Measurements from ENCODE around the gene APOBEC3H. TPM values are rescaled to one million over a fixed set of nuclear protein-coding genes. Genes with fewer than 3 reads are reported as not detected.

APOBEC3H gene
- total RNA-seq, 1 experiment from 2014 or later = not detected

- no peak for DNase-seq
- Histone ChIP-seq H3K4me3 (ENCODE audit: low read depth, low read length) (no peak overlapping the region), H3K9me3 (no peaks in the 10 kb centered on the region), H3K36me3 (ENCODE audit: control insufficient read depth, insufficient read depth, low read length) (no peaks in the 10 kb centered on the region), H3K4me1 (peaks cover 11% of the 10 kb centered on the region), H3K27me3 (replicated peaks; ENCODE audit: control insufficient read depth, insufficient read depth, low read length) (no peaks in the 10 kb centered on the region)
- no peaks in the 10 kb centered on the region for H3K9me3 Mint-ChIP-seq (ENCODE audit: unreplicated experiment)
- TF ChIP-seq, protein P1, sequence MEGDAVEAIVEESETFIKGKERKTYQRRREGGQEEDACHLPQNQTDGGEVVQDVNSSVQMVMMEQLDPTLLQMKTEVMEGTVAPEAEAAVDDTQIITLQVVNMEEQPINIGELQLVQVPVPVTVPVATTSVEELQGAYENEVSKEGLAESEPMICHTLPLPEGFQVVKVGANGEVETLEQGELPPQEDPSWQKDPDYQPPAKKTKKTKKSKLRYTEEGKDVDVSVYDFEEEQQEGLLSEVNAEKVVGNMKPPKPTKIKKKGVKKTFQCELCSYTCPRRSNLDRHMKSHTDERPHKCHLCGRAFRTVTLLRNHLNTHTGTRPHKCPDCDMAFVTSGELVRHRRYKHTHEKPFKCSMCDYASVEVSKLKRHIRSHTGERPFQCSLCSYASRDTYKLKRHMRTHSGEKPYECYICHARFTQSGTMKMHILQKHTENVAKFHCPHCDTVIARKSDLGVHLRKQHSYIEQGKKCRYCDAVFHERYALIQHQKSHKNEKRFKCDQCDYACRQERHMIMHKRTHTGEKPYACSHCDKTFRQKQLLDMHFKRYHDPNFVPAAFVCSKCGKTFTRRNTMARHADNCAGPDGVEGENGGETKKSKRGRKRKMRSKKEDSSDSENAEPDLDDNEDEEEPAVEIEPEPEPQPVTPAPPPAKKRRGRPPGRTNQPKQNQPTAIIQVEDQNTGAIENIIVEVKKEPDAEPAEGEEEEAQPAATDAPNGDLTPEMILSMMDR (IDR thresholded peaks at IDR 0.05; ENCODE audit: insufficient read depth in 1 of 2, low read depth in 1 of 2, low read length in 1 of 2, severe bottlenecking in 1 of 2, unreplicated experiment in 1 of 2) = no peak
- CTCF ChIA-PET = no interaction called here
- no peak overlapping the region for H3K4me3 Mint-ChIP-seq (ENCODE audit: unreplicated experiment)
- POLR2A ChIA-PET = no interaction called here
- no peaks in the 10 kb centered on the region for H3K36me3 Mint-ChIP-seq (ENCODE audit: insufficient read depth, unreplicated experiment)
- H3K27me3 Mint-ChIP-seq (ENCODE audit: insufficient read depth, unreplicated experiment) = no peaks in the 10 kb centered on the region
- H3K27ac Mint-ChIP-seq (ENCODE audit: unreplicated experiment) = no peak overlapping the region
- H3K4me1 Mint-ChIP-seq (ENCODE audit: low read depth, unreplicated experiment) = peaks cover 11% of the 10 kb centered on the region
- intact Hi-C loops (cut with micrococcal nuclease; ENCODE audit: unreplicated experiment) = no loop called here
- no TSS peak for BruUV-seq (replicated peaks)
Measured at GRCh38 chr22:39125622-39126021, 28.6 kb downstream of the APOBEC3H start.

- Histone ChIP-seq H3K4me3 (ENCODE audit: low read depth, low read length) (no peak overlapping the region), H3K9me3 (no peaks in the 10 kb centered on the region), H3K27me3 (replicated peaks; ENCODE audit: control insufficient read depth, insufficient read depth, low read length) (no peaks in the 10 kb centered on the region), H3K36me3 (ENCODE audit: control insufficient read depth, insufficient read depth, low read length) (no peaks in the 10 kb centered on the region), H3K4me1 (peaks cover 21% of the 10 kb centered on the region)
- intact Hi-C loops (cut with micrococcal nuclease; ENCODE audit: unreplicated experiment) = no loop called here
- BruUV-seq (replicated peaks) = no TSS peak
- no peak overlapping the region for H3K4me3 Mint-ChIP-seq (ENCODE audit: unreplicated experiment)
- H3K9me3 Mint-ChIP-seq (ENCODE audit: unreplicated experiment) = no peaks in the 10 kb centered on the region
- peaks cover 16% of the 10 kb centered on the region for H3K4me1 Mint-ChIP-seq (ENCODE audit: low read depth, unreplicated experiment)
- DNase-seq = no peak
- no peak overlapping the region for H3K27ac Mint-ChIP-seq (ENCODE audit: unreplicated experiment)
- POLR2A ChIA-PET = interaction anchor here (0.6 kb wide), 1 partner anchor 104 kb away, joined by 3 read pairs; no protein-coding TSS in a partner anchor
- CTCF ChIA-PET = interaction anchor here (0.5 to 1.0 kb wide), 4 partner anchors 10 to 257 kb away, joined by 3 to 4 read pairs (median 4); no protein-coding TSS in a partner anchor
- H3K27me3 Mint-ChIP-seq (ENCODE audit: insufficient read depth, unreplicated experiment) = no peaks in the 10 kb centered on the region
- no peaks in the 10 kb centered on the region for H3K36me3 Mint-ChIP-seq (ENCODE audit: insufficient read depth, unreplicated experiment)
- TF ChIP-seq, protein P1 (IDR thresholded peaks at IDR 0.05; ENCODE audit: insufficient read depth in 1 of 2, low read depth in 1 of 2, low read length in 1 of 2, severe bottlenecking in 1 of 2, unreplicated experiment in 1 of 2) = no peak
Measured at GRCh38 chr22:39128508-39128907, 31.5 kb downstream of the APOBEC3H start.

GRCh38 chr22:39129081-39129480, 32.0 kb downstream of the APOBEC3H start:
- H3K27me3 Mint-ChIP-seq (ENCODE audit: insufficient read depth, unreplicated experiment) = no peaks in the 10 kb centered on the region
- H3K36me3 Mint-ChIP-seq (ENCODE audit: insufficient read depth, unreplicated experiment) = no peaks in the 10 kb centered on the region
- Histone ChIP-seq H3K4me3 (ENCODE audit: low read depth, low read length) (no peak overlapping the region), H3K4me1 (peaks cover 21% of the 10 kb centered on the region), H3K27me3 (replicated peaks; ENCODE audit: control insufficient read depth, insufficient read depth, low read length) (no peaks in the 10 kb centered on the region), H3K36me3 (ENCODE audit: control insufficient read depth, insufficient read depth, low read length) (no peaks in the 10 kb centered on the region), H3K9me3 (no peaks in the 10 kb centered on the region)
- H3K27ac Mint-ChIP-seq (ENCODE audit: unreplicated experiment) = no peak overlapping the region
- ChIA-PET CTCF (interaction anchor here (0.8 to 1.0 kb wide), 2 partner anchors 19 to 258 kb away, joined by 4 read pairs; no protein-coding TSS in a partner anchor), POLR2A (interaction anchor here (0.6 kb wide), 1 partner anchor 104 kb away, joined by 3 read pairs; no protein-coding TSS in a partner anchor)
- TF ChIP-seq, protein P1 (IDR thresholded peaks at IDR 0.05; ENCODE audit: insufficient read depth in 1 of 2, low read depth in 1 of 2, low read length in 1 of 2, severe bottlenecking in 1 of 2, unreplicated experiment in 1 of 2) = no peak
- DNase-seq = no peak
- intact Hi-C loops (cut with micrococcal nuclease; ENCODE audit: unreplicated experiment) = no loop called here
- BruUV-seq (replicated peaks) = no TSS peak
- no peak overlapping the region for H3K4me3 Mint-ChIP-seq (ENCODE audit: unreplicated experiment)
- peaks cover 16% of the 10 kb centered on the region for H3K4me1 Mint-ChIP-seq (ENCODE audit: low read depth, unreplicated experiment)
- H3K9me3 Mint-ChIP-seq (ENCODE audit: unreplicated experiment) = no peaks in the 10 kb centered on the region

Data from Caco-2 (cell line).